ENCODE data around the gene HMGXB3. TPM values are rescaled to one million over a fixed set of nuclear protein-coding genes. Genes with fewer than 3 reads are reported as not detected.

HMGXB3 gene
- total and polyA plus RNA-seq, 4 donors: 2.7 to 22.9 (median 11.0) TPM

DNA sequence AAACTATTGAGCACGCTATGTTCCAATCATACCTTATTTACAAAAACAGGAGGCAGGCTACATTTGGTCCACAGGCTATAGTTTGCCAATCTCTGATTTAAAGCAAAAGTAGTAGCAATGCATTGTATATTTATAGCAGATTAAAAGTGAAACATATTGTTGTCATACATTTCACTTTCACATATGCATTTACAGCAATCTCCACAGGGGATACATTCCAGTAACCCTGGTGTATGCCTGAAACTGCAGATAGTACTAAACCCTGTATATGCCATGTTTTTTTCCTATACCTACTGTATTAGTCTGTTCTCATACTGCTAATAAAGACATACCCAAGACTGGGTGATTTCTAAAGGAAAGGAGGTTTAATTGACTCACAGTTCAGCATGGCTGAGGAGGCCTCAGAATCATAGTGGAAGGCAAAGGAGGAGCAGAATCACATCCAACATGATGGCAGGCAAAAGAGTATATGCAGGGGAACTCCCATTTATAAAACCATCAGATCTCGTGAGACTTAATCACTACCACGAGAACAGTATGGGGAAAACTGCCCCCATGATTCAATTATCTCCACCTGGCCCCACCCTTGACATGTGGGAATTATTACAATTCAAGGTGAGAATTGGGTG lies 91.7 kb downstream of the HMGXB3 start:
- H3K4me3 ChIP-seq (ENCODE audit: low read depth in 1 of 3, low read length in 3 of 3): no peak overlapping the region

DNA sequence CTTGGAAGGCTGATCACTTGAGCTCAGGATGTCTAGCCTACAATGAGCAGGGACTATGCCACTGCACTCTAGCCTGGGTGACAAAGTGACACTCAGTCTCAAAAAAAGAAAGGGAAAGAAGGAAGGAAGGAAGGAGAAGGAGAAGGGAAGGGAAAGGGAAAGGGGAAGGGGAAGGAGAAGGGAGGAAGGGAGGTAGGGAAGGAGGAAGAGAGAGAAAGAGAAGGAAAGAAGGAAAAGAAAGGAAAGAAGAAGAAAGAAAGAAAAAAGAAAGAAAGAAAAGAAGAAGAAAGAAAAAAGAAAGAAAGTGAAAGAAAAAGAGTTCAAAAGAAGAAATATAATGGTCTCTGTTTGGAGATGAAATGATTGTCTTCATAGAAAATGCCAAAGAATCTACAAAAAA lies 96.6 kb downstream of the HMGXB3 start:
- Histone ChIP-seq H3K4me3 (ENCODE audit: low read depth in 1 of 3, low read length in 3 of 3) (no peak overlapping the region), H3K36me3 (ENCODE audit: control insufficient read depth in 4 of 4, insufficient read depth in 3 of 4, low read depth in 1 of 4, low read length in 3 of 4) (no peaks in the 10 kb centered on the region), H3K9ac (ENCODE audit: low read depth in 1 of 2, low read length in 2 of 2) (no peak overlapping the region), H3K9me3 (ENCODE audit: control insufficient read depth in 4 of 4, low read length in 3 of 4) (no peaks in the 10 kb centered on the region), H3K27me3 (ENCODE audit: control insufficient read depth in 4 of 4, insufficient read depth in 4 of 4, low read length in 3 of 4) (no peaks in the 10 kb centered on the region), H3K27ac (ENCODE audit: low read depth in 1 of 2, low read length in 2 of 2) (no peak overlapping the region), H3K4me1 (ENCODE audit: control insufficient read depth in 4 of 4, insufficient read depth in 4 of 4, low read length in 3 of 4) (no peaks in the 10 kb centered on the region)
- no peak for DNase-seq (ENCODE audit: low spot score)
- TF ChIP-seq GABPA (IDR thresholded peaks at IDR 0.05 in 1 of 2, conservative IDR thresholded peaks at IDR 0.05 in 1 of 2) (no peak), JUND (IDR thresholded peaks at IDR 0.05) (no peak), YY1 (IDR thresholded peaks at IDR 0.05) (no peak), TAF1 (conservative IDR thresholded peaks at IDR 0.05) (no peak), SP1 (IDR thresholded peaks at IDR 0.05) (no peak), NR2F2 (IDR thresholded peaks at IDR 0.05) (no peak), HNF4A (conservative IDR thresholded peaks at IDR 0.05) (no peak), HNF4G (IDR thresholded peaks at IDR 0.05) (no peak), FOXA2 (IDR thresholded peaks at IDR 0.05) (no peak), FOXA1 (IDR thresholded peaks at IDR 0.05) (no peak)
- TF ChIP-seq, protein P1, sequence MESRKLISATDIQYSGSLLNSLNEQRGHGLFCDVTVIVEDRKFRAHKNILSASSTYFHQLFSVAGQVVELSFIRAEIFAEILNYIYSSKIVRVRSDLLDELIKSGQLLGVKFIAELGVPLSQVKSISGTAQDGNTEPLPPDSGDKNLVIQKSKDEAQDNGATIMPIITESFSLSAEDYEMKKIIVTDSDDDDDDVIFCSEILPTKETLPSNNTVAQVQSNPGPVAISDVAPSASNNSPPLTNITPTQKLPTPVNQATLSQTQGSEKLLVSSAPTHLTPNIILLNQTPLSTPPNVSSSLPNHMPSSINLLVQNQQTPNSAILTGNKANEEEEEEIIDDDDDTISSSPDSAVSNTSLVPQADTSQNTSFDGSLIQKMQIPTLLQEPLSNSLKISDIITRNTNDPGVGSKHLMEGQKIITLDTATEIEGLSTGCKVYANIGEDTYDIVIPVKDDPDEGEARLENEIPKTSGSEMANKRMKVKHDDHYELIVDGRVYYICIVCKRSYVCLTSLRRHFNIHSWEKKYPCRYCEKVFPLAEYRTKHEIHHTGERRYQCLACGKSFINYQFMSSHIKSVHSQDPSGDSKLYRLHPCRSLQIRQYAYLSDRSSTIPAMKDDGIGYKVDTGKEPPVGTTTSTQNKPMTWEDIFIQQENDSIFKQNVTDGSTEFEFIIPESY (IDR thresholded peaks at IDR 0.05): no peak
- TF ChIP-seq, protein P2, sequence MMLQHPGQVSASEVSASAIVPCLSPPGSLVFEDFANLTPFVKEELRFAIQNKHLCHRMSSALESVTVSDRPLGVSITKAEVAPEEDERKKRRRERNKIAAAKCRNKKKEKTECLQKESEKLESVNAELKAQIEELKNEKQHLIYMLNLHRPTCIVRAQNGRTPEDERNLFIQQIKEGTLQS (IDR thresholded peaks at IDR 0.05): no peak
- TF ChIP-seq, protein P3, sequence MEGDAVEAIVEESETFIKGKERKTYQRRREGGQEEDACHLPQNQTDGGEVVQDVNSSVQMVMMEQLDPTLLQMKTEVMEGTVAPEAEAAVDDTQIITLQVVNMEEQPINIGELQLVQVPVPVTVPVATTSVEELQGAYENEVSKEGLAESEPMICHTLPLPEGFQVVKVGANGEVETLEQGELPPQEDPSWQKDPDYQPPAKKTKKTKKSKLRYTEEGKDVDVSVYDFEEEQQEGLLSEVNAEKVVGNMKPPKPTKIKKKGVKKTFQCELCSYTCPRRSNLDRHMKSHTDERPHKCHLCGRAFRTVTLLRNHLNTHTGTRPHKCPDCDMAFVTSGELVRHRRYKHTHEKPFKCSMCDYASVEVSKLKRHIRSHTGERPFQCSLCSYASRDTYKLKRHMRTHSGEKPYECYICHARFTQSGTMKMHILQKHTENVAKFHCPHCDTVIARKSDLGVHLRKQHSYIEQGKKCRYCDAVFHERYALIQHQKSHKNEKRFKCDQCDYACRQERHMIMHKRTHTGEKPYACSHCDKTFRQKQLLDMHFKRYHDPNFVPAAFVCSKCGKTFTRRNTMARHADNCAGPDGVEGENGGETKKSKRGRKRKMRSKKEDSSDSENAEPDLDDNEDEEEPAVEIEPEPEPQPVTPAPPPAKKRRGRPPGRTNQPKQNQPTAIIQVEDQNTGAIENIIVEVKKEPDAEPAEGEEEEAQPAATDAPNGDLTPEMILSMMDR (IDR thresholded peaks at IDR 0.05; ENCODE audit: low read depth, low read length, missing input control): no peak
- TF ChIP-seq, protein P4, sequence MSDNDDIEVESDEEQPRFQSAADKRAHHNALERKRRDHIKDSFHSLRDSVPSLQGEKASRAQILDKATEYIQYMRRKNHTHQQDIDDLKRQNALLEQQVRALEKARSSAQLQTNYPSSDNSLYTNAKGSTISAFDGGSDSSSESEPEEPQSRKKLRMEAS (IDR thresholded peaks at IDR 0.05): no peak
- TF ChIP-seq, protein P5, sequence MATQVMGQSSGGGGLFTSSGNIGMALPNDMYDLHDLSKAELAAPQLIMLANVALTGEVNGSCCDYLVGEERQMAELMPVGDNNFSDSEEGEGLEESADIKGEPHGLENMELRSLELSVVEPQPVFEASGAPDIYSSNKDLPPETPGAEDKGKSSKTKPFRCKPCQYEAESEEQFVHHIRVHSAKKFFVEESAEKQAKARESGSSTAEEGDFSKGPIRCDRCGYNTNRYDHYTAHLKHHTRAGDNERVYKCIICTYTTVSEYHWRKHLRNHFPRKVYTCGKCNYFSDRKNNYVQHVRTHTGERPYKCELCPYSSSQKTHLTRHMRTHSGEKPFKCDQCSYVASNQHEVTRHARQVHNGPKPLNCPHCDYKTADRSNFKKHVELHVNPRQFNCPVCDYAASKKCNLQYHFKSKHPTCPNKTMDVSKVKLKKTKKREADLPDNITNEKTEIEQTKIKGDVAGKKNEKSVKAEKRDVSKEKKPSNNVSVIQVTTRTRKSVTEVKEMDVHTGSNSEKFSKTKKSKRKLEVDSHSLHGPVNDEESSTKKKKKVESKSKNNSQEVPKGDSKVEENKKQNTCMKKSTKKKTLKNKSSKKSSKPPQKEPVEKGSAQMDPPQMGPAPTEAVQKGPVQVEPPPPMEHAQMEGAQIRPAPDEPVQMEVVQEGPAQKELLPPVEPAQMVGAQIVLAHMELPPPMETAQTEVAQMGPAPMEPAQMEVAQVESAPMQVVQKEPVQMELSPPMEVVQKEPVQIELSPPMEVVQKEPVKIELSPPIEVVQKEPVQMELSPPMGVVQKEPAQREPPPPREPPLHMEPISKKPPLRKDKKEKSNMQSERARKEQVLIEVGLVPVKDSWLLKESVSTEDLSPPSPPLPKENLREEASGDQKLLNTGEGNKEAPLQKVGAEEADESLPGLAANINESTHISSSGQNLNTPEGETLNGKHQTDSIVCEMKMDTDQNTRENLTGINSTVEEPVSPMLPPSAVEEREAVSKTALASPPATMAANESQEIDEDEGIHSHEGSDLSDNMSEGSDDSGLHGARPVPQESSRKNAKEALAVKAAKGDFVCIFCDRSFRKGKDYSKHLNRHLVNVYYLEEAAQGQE (IDR thresholded peaks at IDR 0.05): no peak

More for the DNA sequence above, 91.7 kb downstream of the HMGXB3 start:
- Histone ChIP-seq H3K36me3 (ENCODE audit: control insufficient read depth in 4 of 4, insufficient read depth in 3 of 4, low read depth in 1 of 4, low read length in 3 of 4) (no peaks in the 10 kb centered on the region), H3K4me1 (ENCODE audit: control insufficient read depth in 4 of 4, insufficient read depth in 4 of 4, low read length in 3 of 4) (no peaks in the 10 kb centered on the region), H3K27me3 (ENCODE audit: control insufficient read depth in 4 of 4, insufficient read depth in 4 of 4, low read length in 3 of 4) (no peaks in the 10 kb centered on the region), H3K9ac (ENCODE audit: low read depth in 1 of 2, low read length in 2 of 2) (no peak overlapping the region), H3K27ac (ENCODE audit: low read depth in 1 of 2, low read length in 2 of 2) (no peak overlapping the region), H3K9me3 (ENCODE audit: control insufficient read depth in 4 of 4, low read length in 3 of 4) (no peaks in the 10 kb centered on the region)
- no peak for DNase-seq (ENCODE audit: low spot score)
- WGBS: 86% methylated on average over 3 of the region's 3 CpGs
- no peak for TF ChIP-seq JUND (IDR thresholded peaks at IDR 0.05)
- no peak for TF ChIP-seq YY1 (IDR thresholded peaks at IDR 0.05)
- no peak for TF ChIP-seq RXRA (IDR thresholded peaks at IDR 0.05)
- TF ChIP-seq, protein P3 (IDR thresholded peaks at IDR 0.05; ENCODE audit: low read depth, low read length, missing input control): no peak
- no peak for TF ChIP-seq FOXA2 (IDR thresholded peaks at IDR 0.05)
- TF ChIP-seq EGR1 (IDR thresholded peaks at IDR 0.05; ENCODE audit: low read depth in 2 of 2): no peak
- no peak for TF ChIP-seq FOXA1 (IDR thresholded peaks at IDR 0.05)
